Endothelial cell of umbilical vein (primary cell): ENCODE results near the gene MBOAT2. TPM values are rescaled to one million over a fixed set of nuclear protein-coding genes. Genes with fewer than 3 reads are reported as not detected.

Experiments
- BruUV-seq: library from RNA; stranded (reverse); fragments of 400-500 nt; replicated peaks from 2 replicates; lab custom pipeline; 2021; lab: Mats Ljungman, UMichigan
- CTCF ChIA-PET: fragments of 300-600, 350-600 bp; sonication (Branson Sonifier 250); formaldehyde crosslinking; loops from one replicate; lab custom pipeline; 2021; ENCODE audit warnings: antibody characterized with exemption, inconsistent platforms; lab: Charles Lee
- POLR2A ChIA-PET: fragments of 300-600, 350-600 bp; sonication (Branson Sonifier 250); formaldehyde crosslinking; loops from one replicate; lab custom pipeline; 2021; ENCODE audit warnings: antibody characterized with exemption, inconsistent platforms; lab: Charles Lee
- DNase-seq: peaks from one replicate; pipeline ENCODE4 v3.0.0-alpha.2; 2011; ENCODE audit warnings: low read depth, low spot score
- FAIRE-seq: peaks from 2 replicates; lab custom pipeline; 2011; peaks lifted over from hg19 to GRCh38; lab: Jason Lieb, UNC
- H2AFZ ChIP-seq: 2 replicates; pipeline ENCODE4 v1.6.0; 2012; ENCODE audit warnings: low read depth, low read length, control low read depth, inconsistent platforms
- H3K27ac ChIP-seq: 2 replicates; pipeline ENCODE4 v1.5.1; 2011; ENCODE audit warnings: low read depth, mild to moderate bottlenecking, control low read depth, low read length, moderate library complexity; ENCODE audit not compliant: insufficient read depth
- H3K27me3 ChIP-seq, 2 experiments: 2 replicates each; pipeline versions ENCODE4 v1.6.0 to v1.6.1; 2011; ENCODE audit warnings: low read length in 2 of 2, mixed read lengths in 1 of 2; ENCODE audit not compliant: control insufficient read depth in 2 of 2, insufficient read depth in 2 of 2
- H3K36me3 ChIP-seq, 2 experiments: 2 replicates in 1 of 2; 3 replicates in 1 of 2; pipeline ENCODE4 v1.5.1; 2011; ENCODE audit warnings: low read length in 2 of 2, mild to moderate bottlenecking in 1 of 2, moderate library complexity in 1 of 2; ENCODE audit not compliant: control insufficient read depth in 2 of 2, insufficient read depth in 2 of 2; ENCODE audit errors: extremely low read depth in 1 of 2
- H3K4me1 ChIP-seq: 3 replicates; pipeline ENCODE4 v1.5.1; 2011; ENCODE audit warnings: mild to moderate bottlenecking, low read length; ENCODE audit not compliant: control insufficient read depth, insufficient read depth; ENCODE audit errors: extremely low read depth
- H3K4me2 ChIP-seq: 2 replicates; pipeline ENCODE4 v1.6.1; 2011; ENCODE audit warnings: low read length, control low read depth, mixed read lengths; ENCODE audit not compliant: insufficient read depth
- H3K4me3 ChIP-seq, 3 experiments: fragments of 200-600 bp in 1 of 3; sonication (generic), shearing (Covaris generic) in 1 of 3; replicated peaks in 1 of 3; 2 replicates each; pipeline ENCODE4 v1.5.1; 2011 to 2016; ENCODE audit warnings: control low read depth in 3 of 3, low read length in 3 of 3, mild to moderate bottlenecking in 2 of 3, inconsistent platforms in 1 of 3, low read depth in 1 of 3, moderate library complexity in 1 of 3; ENCODE audit not compliant: insufficient read depth in 1 of 3
- H3K79me2 ChIP-seq: 2 replicates; pipeline ENCODE4 v1.6.0; 2012; ENCODE audit warnings: low read length, inconsistent platforms; ENCODE audit not compliant: control insufficient read depth, insufficient read depth
- H3K9ac ChIP-seq: replicated peaks from 2 replicates; pipeline ENCODE3; 2011; ENCODE audit warnings: low read length, control low read depth; ENCODE audit not compliant: insufficient read depth; ENCODE audit errors: extremely low read depth
- H3K9me1 ChIP-seq: replicated peaks from 3 replicates; pipeline ENCODE4 v1.6.0; 2011; ENCODE audit warnings: mild to moderate bottlenecking, low read length; ENCODE audit not compliant: control insufficient read depth, insufficient read depth; ENCODE audit errors: extremely low read depth
- H3K9me3 ChIP-seq: replicated peaks from 2 replicates; pipeline ENCODE4 v1.5.1; 2012; ENCODE audit warnings: low read length, inconsistent platforms; ENCODE audit not compliant: control insufficient read depth, insufficient read depth
- H4K20me1 ChIP-seq: replicated peaks from 2 replicates; pipeline ENCODE3; 2011; ENCODE audit warnings: mild to moderate bottlenecking, low read length; ENCODE audit not compliant: control insufficient read depth, insufficient read depth; ENCODE audit errors: extremely low read depth
- CTCF ChIP-seq, 2 donors: IDR thresholded peaks; 1 replicate in 1 of 2; 2 replicates in 1 of 2; pipeline ENCODE4 v1.5.1; 2011; ENCODE audit warnings: low read length in 2 of 2, mild to moderate bottlenecking in 2 of 2, moderate library complexity in 2 of 2, control low read depth in 1 of 2, inconsistent platforms in 1 of 2, low read depth in 1 of 2; ENCODE audit not compliant: insufficient read depth in 1 of 2; ENCODE audit errors: extremely low read depth in 1 of 2
- EZH2 ChIP-seq: IDR thresholded peaks from 2 replicates; pipeline ENCODE4 v1.6.1; 2012; ENCODE audit warnings: borderline replicate concordance, low read depth, mild to moderate bottlenecking, moderate library complexity, low read length, inconsistent platforms; ENCODE audit not compliant: severe bottlenecking
- FOS ChIP-seq: IDR thresholded peaks from 2 replicates; pipeline ENCODE4 v1.6.1; 2011; ENCODE audit warnings: mild to moderate bottlenecking, low read length, moderate library complexity, borderline replicate concordance; ENCODE audit not compliant: insufficient read depth
- GATA2 ChIP-seq: IDR thresholded peaks from 2 replicates; pipeline ENCODE4 v1.7.0; 2011; ENCODE audit warnings: low read depth, mild to moderate bottlenecking, moderate library complexity, mixed read lengths, low read length; ENCODE audit not compliant: insufficient read length, insufficient read depth
- JUN ChIP-seq: IDR thresholded peaks from 2 replicates; pipeline ENCODE4 v1.6.1; 2011; ENCODE audit warnings: borderline replicate concordance, low read depth; ENCODE audit not compliant: insufficient read length, insufficient read depth
- MYC ChIP-seq: IDR thresholded peaks from one replicate; pipeline ENCODE4 v1.6.1; 2011; ENCODE audit warnings: mild to moderate bottlenecking, low read depth, low read length
- POLR2A ChIP-seq: IDR thresholded peaks from 2 replicates; pipeline ENCODE4 v1.6.1; 2012; ENCODE audit warnings: low read depth, mild to moderate bottlenecking, control low read depth, low read length
- POLR2AphosphoS5 ChIP-seq: IDR thresholded peaks from 2 replicates; pipeline ENCODE4 v1.6.1; 2012; ENCODE audit warnings: low read depth, mild to moderate bottlenecking, control low read depth, low read length, moderate library complexity; ENCODE audit not compliant: insufficient read depth
- dilution Hi-C: fragments of 300-500 bp; cut with MboI; formaldehyde crosslinking; loops from one replicate; pipeline ENCODE4 v1.15.0; 2019; ENCODE audit warnings: low sequenced_read_pairs; ENCODE audit not compliant: extremely low pct_ligation_motif_present
- intact Hi-C: fragments of 100-400 bp; cut with micrococcal nuclease; formaldehyde crosslinking; loops from one replicate; pipeline ENCODE4 v1.10.0; 2022
- polyA plus RNA-seq, 4 experiments: library from polyadenylated mRNA; depleted of rRNA in 3 of 4; stranded (reverse) in 3 of 4; unstranded in 1 of 4; fragments of >200 nt; gene quantifications; 2 replicates each; pipeline versions ENCODE4 v1.2.1 to v1.2.3, GENCODE V29; 2011 to 2012; ENCODE audit warnings: missing spikeins in 1 of 4
- total RNA-seq: library from RNA; stranded (reverse); gene quantifications from 2 replicates; pipeline ENCODE4 v1.2.3, GENCODE V29; 2021
- TF ChIP-seq, protein P1 (sequence below): IDR thresholded peaks from 2 replicates; pipeline ENCODE4 v1.6.1; 2011; ENCODE audit not compliant: insufficient read depth, insufficient read length

Gene MBOAT2
- total and polyA plus RNA-seq, 2 donors (not counting 3 experiments of a cell fraction or from before 2014, with no cell fraction given) = 10.9 to 22.1 TPM

DNA sequence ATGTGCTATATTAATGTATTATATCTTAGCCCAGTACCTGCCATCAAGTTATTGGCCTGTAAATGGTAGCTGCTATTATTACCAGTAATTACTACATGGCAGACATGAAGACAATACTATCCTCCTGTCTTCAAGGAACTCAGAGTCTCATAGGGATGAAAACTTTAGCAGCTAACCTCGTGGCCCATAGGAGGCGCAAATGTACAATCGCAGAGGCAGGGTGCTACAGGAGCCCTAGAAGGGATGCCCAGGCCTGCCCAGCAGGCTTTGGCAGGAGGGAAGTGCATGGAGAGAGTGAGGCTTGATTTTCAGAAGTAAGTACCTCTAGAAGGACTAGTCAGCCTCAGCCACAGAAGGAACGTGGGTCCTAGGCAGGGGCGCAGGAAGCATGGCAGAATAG lies 121.4 kb downstream of the MBOAT2 start:
- Histone ChIP-seq H3K27me3 (no peaks in the 10 kb centered on the region), H3K9me3 (no peaks in the 10 kb centered on the region), H4K20me1 (no peaks in the 10 kb centered on the region), H3K4me2 (no peak overlapping the region), H3K79me2 (no peaks in the 10 kb centered on the region), H3K36me3 (no peaks in the 10 kb centered on the region), H3K9me1 (no peaks in the 10 kb centered on the region), H3K9ac (no peak overlapping the region), H3K4me1 (no peaks in the 10 kb centered on the region), H3K4me3 (no peak overlapping the region), H2AFZ (no peak overlapping the region), H3K27ac (no peak overlapping the region)
- FAIRE-seq (no peak), DNase-seq (no peak)
- POLR2A ChIA-PET = no interaction called here
- intact Hi-C loops = no loop called here
- no TSS peak for BruUV-seq
- TF ChIP-seq CTCF (IDR thresholded peaks at IDR 0.05; ENCODE audit: extremely low read depth in 1 of 2, insufficient read depth in 1 of 2, low read depth in 1 of 2, low read length in 2 of 2) (peak; percentile 26 to 31), FOS (no peak)
- dilution Hi-C loops = no loop called here
- CTCF ChIA-PET = interaction anchor here (0.5 to 3.0 kb wide), 6 partner anchors 8 to 259 kb away, joined by 3 to 20 read pairs (median 5); no protein-coding TSS in a partner anchor

GRCh38 chr2:8877894-8878293 lies 125.6 kb downstream of the MBOAT2 start:
- Histone ChIP-seq H3K27me3 (no peaks in the 10 kb centered on the region), H3K4me1 (no peaks in the 10 kb centered on the region), H3K36me3 (no peaks in the 10 kb centered on the region), H3K79me2 (no peaks in the 10 kb centered on the region), H3K9ac (no peak overlapping the region), H3K27ac (no peak overlapping the region), H4K20me1 (no peaks in the 10 kb centered on the region), H3K9me3 (no peaks in the 10 kb centered on the region), H3K4me2 (no peak overlapping the region), H3K9me1 (no peaks in the 10 kb centered on the region), H2AFZ (no peak overlapping the region), H3K4me3 (no peak overlapping the region)
- no peak for DNase-seq
- no peak for FAIRE-seq
- ChIA-PET POLR2A (no interaction called here), CTCF (interaction anchor here (1.8 kb wide), 1 partner anchor 262 kb away, joined by 7 read pairs; no protein-coding TSS in a partner anchor)
- dilution Hi-C loops = no loop called here
- TF ChIP-seq CTCF (IDR thresholded peaks at IDR 0.05; ENCODE audit: extremely low read depth in 1 of 2, insufficient read depth in 1 of 2, low read depth in 1 of 2, low read length in 2 of 2) (no peak), POLR2A (no peak), EZH2 (no peak), GATA2 (no peak), MYC (no peak), POLR2AphosphoS5 (no peak), FOS (no peak), JUN (no peak)
- TF ChIP-seq, protein P1, sequence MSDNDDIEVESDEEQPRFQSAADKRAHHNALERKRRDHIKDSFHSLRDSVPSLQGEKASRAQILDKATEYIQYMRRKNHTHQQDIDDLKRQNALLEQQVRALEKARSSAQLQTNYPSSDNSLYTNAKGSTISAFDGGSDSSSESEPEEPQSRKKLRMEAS = no peak
- BruUV-seq = no TSS peak
- intact Hi-C loops = no loop called here
